Activated effector memory CD4-positive, alpha-beta T cell treated with anti-CD3 and anti-CD28 coated beads, Interleukin-2, amount 50 U/mL, for 16 hours (primary cell): ENCODE measurements around the gene RBP7.
"Not testable (repeated sequence)": the region's sequence is repeated elsewhere in the genome, so short reads cannot be mapped to it uniquely, and the experiment has no call there.

Experiments used
- DNase-seq: peaks from one replicate; pipeline ENCODE4 v3.0.0-alpha.2; 2020

The RBP7 gene

DNA sequence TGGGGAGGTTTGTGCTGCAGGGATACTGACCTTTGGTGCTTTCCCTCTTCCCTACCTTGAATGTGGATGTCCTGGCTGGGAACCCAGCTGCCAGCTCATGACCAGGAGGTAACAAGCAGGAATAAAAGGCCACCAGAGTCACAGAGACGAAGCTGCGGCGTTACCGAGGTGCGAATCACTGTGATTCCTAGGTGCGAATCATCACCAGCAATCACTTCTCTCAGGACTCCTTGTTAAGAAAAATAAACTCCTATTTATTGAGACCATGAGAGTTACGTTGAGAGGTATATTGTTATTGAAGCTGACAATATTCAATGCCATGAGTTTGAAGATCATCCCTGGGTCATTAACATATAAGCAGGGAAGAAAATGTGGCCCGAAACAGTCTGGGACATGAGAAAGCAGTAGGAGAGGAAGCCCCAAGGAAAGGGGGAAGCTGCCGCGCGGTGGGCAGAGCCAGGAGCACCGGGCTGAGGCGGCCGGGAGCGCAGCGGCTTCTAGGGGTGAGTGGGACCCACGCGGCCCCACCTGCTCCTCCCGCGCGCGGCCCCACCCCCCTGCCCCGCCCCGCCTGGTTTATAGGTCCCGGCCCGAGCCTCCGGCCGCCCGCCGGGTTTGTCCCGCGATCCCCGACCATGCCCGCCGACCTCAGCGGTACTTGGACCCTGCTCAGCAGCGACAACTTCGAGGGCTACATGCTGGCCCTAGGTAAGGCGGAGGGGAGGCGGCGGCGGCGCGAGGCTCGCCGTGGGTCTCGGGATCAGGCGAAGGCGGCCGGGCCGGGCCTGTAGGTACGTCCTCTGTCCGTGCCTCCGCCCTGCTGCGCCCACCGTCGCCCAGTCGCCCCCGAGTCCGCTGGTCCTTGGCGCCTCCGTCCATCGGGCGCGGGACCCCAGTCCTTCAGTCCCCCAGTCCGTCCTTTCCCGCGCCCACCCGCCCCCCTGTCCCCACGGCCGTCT, at the start of gene RBP7:
TSS of gene RBP7 (plus strand) at position 605 of the 959 bp plus-strand sequence. CDS start at position 636, 31 bp downstream.
- peak; percentile 63 for DNase-seq

DNA sequence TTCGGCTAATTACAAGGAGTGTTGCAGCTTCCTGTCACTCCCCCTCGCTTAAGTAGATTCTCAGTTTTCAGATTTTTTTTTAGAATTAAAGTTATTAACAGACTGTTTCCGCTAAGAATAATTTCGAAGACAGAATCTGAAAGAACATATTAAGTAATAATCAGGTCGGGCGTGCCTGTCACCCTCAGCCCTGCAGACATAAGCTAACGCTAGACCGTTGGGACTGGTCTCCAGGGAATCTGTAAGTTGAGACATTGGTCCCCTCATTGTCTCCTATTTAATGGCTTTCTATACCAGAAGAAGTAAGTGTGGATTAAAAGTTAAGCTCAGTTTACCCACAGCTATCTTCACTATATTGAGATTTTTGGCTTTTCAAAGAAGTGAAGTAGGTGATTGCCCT, 39.3 kb upstream of the RBP7 start:
- no peak for DNase-seq

DNA sequence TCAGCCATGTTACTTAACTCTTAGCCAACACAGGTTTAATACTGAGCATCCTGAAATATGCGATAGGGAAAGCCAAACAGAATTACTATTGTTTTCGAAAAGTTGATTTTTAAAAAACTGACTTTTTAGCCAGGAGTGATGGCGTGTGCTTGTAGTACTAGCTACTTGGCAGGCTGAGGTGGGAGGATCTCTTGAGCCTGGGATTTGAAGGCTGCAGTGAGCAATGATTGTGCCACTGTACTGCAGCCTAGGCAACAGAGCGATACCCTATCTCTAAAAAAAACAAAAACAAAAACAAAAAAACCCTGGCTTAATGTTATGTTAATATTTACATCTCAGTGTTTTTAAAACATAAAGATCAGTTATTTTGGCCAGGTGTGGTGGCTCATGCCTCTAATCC, 37.0 kb upstream of the RBP7 start:
- no peak for DNase-seq

DNA sequence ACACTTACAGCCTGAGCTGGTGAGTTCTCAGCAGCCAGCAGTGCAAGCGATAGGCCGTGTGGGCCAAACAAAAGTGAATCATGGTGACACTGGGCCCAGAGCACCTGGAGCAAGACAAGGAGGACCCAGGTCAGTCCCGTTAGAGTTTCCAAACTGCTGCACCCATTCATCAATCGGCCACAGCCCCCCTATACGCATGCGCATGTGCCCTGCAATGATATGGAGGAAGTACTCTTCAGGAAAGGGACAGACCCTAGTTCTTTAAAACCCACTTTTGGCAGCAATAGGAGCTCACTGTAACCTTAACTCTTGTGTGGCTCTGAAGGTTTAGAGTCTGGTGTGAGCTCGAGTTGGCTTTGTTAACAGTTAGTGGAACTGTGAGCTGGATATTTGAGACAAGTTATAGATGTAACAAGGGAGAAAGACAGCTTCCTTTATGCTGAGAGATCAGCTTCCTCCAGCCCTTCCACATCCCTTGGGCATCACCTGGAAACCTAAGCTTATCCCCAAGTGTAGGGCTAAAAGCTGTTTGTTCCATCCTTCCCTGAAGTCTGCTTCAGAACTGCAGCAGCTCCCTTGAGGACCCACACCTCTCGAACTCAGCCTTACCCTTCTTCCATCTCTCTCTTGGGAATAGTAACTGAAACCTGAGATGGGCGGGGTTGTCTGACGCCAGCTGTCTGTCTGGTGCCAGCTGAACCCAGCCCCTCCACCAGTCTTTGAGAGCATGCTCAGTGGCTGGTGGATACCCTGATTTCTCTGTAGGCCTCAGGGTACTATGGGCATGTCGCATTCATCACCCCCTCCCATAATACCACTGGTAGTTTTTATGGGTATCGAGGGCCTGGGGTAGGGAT, 36.1 kb upstream of the RBP7 start:
- no peak for DNase-seq

DNA sequence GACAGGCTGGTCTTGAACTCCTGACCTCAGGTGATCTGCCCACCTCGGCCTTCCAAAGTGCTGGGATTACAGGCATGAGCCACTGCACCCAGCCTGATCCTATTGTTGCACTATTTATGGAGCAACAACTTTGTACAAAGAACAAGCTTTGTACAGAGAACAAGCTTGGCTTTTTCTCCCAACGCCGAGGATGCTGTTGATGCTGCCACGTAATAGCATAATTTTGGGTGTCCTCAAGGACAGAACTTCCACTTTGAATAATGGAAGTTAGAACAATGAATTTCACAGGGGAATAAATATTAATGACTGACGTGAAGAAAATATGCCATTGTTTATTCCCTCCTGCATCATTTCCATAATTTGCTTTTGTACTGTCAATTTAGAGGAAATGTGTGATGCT, 12.8 kb upstream of the RBP7 start:
- no peak for DNase-seq

DNA sequence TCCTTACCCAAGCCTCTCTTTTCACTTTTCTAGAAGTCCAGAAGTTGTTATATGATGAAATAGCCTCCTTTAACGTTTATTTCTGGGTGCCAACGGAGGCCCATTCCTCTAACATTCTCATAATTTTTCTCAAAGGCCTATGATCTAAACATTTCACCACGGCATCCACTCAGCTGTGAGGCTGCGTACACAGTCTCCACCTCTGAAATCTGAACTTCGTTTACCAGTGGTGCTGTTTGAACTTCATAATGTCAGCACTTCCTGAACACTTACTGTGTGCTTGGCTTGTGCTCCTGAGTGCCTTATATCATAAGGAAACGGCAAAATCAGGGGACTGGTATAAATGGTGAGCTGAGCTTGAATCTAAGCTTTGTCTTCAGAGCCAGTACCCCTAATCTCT, 12.0 kb upstream of the RBP7 start:
- DNase-seq, result no peak

DNA sequence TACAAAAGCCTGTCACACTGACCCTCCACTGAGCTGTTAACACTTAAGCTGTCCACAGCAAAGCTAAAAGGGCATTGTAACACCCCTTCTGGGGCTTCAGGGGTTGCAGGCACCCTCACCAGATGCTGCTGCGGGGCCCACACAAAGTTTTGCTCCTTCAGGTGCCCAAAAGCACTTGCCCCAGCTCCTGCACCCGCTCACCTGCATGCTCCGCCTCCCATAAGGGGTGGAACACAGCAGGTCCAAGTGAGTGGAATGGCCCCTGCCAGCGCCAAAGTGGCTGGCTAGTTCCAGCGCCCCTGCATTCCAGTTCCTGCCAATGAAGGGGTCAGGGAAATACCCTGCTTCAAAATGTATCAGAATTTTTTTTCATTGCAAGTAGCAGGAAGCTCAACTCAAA, 7.3 kb upstream of the RBP7 start:
- no peak for DNase-seq

DNA sequence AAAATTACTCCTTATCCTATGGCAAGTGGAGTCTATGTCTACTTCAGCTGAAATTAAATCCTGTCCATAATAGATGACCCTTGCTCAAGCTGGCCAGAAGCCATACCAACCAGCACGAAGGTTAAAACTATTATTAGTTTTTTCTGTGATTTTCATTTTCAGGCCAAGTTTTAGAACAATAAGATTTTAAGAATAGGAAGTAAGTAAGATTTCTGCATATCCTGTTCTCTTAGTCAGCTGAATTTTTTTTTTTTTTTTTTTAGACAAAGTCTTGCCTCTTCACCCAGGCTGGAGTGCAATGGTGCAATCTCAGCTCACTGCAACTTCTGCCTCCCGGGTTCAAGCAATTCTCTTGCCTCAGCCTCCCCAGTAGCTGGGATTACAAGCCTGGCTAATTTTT, 6.1 kb upstream of the RBP7 start:
- DNase-seq, result no peak

DNA sequence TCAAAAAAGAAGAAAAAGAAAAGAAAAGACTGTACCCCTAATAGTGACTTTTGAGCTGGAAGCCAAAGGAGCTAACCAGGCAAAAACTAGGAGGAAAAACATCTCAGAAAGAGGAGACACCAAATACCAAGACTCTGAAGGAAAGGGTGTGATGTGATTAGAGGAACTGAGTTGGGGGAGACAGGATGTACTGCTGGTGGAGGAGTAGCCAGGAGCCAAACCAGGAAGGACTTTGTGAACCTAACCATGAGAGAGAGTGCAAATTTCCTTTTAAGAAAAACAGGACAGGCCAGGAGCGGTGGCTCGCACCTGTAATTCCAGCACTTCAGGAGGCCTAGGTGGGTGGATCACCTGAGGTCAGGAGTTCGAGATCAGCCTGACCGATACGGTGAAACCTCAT, 4.1 kb upstream of the RBP7 start:
- DNase-seq, result no peak

DNA sequence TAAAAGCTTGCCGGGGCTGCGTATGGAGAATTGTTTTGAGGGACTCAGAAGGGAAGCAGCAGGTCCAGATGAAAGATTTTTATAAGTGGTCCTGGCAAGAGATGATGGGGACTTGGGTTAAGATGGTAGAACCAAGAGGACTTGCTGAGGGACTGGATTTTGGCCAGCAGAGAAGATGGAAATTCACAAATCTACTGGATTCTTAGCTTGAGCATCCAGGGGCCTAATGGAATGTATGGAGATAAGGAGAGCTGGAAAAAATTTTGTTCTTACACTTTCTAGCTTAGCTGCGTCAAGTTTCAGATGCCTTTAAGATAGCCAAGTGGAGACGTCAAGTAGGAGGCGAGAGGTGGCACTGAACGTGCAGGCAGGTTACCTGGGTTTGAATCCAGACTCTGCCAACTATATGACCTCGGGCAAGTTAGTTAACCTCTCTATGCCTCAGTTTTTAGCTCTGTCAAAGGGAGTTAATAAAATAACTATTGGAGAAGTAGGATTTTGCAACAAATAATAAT, 3.4 kb upstream of the RBP7 start:
- no peak for DNase-seq

DNA sequence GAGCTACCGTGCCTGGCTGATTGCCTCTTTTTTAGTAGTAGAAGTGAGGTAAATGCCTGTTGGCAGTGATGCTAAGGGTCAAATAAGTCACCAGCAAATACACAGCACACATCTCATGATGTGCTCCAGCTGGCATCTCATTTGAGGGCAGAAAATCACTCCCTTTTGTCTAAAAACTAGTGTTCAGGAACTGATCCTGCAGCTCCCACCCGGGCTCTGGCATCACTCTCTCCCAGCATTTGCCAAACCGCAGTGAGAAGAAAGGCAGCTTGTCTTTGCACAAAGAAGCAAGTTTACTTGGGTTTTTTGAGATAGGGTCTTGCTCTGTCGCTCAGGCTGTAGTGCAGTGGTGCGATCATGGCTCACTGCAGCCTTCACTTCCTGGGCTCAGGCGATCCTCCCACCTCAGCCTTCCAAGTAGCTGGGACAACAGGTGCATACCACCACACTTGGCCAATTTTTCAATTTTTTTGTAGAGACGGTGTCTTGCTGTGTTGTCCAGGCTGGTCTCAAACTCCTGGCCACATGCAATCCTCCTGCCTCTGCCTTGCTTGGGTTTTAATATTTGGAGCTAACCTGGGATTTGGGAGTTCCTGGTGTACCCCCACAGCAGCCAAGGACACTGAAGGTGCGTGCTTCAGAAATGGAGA, 4.1 kb downstream of the RBP7 start:
- no peak for DNase-seq

DNA sequence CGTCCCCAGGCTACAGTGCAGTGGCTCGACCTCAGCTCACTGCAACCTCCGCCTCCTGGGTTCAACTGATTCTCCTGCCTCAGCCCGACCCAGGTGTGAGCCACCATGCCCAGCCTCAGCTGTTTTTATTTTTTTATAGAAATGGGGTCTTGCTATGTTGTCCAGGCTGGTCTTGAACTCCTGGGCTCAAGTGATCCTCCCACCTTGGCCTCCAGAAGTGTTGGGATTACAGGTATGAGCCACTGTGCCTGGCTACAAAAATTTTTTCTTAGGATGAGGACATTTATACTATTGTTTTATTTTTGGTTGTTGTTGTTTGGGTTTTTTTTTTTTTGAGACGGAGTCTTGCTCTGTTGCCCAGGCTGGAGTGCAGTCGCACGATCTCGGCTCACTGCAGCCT, 8.2 kb downstream of the RBP7 start:
- not testable (repeated sequence) for DNase-seq

DNA sequence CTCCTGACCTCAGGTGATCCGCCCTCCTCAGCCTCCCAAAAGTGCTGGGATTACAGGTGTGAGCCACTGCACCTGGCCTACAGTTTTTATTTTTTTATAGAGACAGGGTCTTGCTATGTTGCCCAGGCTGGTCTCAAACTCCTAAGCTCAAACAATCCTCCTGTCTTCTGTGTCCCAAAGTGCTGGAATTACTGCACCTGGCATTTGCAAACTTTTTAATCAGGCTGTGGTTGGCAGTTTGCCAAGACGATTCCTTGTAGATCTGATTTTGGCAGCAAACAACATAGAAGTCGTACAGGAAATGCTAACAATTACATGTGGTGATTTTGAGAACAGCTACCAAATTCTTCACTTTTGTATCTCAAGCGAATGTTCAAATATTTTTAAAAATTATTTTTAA, 10.1 kb downstream of the RBP7 start:
- DNase-seq, result no peak

DNA sequence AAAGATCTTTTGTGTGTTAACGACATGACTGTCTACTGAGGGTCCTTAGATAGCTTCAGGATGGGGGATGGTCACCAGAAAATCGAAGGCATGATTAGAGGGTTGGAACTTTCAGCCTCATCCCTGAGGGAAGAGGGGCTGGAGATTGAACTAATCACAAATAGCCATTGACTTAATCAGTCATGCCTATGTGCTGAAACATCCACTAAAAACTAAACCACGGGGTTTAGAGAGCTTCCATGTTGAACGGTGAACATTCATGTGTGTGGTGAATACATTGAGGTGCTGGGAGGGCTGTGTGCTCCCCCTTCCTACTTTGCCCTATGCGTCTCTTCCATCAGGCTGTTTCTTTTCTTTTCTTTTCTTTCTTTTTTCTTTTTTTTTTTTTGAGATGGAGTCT, 17.0 kb downstream of the RBP7 start:
- DNase-seq, result no peak

DNA sequence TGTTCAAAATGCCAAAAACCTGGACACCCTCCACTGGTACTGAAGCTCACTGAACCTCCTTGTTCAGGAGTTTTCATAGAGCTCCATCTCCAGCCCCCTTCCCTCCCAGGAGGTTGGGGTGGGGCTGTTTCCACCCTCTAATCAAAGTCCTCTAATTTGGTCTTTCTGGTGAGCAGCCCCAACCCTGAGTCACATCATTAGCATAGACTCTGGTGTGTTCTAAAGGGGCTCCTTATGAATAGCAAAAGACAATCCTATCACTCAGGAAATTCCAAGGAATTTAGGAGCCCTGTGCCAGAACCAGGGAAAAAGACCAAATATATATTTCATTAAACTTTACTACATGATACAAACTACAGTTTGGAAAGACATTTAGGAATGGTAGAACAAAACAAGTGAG, 22.5 kb downstream of the RBP7 start:
- DNase-seq, result no peak

DNA sequence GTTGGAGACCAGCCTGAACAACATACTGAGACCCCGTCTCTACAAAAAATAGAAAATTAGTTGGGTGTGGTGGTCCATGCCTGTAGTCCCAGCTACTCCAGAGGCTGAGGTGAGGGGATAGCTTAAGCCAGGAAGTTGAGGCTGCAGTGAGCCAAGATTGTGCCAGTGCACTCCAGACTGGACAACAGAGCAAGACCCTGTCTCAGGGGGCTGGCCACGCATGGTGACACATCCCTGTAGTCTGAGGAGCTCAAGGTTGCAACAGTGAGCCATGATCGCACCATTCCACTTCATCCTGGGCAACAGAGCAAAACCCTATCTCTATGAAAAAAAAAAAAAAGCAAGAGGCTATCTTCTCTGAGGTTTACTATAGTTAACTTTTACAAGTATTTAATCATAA, 23.1 kb downstream of the RBP7 start:
- DNase-seq, result no peak

DNA sequence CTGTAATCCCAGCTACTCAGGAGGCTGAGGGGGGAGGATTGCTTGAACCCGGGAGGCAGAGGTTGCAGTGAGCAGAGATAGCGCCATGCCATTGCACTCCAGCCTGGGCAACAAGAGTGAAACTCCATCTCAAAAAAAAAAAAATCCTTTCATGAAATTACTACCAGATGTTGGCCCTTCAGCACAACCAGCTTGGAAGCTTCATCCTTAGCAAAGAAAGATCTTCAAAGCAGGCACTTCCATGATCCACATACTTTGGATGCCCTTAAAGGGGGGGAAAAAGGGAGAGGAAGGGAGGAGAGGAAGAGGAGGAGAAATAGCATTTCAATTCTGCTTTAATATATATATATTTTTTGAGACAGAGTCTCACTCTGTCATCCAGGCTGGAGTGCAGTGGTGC, 23.6 kb downstream of the RBP7 start:
- DNase-seq, result not testable (repeated sequence)

DNA sequence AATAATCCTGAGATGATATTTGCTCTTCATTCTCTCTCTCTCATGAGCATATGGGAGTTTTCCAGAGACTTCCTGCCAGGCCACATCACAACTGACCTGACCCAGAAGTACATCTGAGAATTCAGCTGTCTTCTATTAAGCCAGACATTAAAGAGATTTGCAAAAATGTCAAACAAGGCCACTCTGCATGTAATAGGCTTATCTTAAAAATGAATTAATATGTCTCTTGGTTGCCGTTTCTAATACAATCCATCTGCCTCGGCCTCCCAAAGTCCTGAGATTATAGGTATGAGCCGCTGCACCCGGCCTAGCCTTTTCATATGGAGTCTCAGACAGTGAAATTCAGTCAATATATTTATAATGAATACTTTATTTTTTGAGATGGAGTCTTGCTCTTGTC, 25.0 kb downstream of the RBP7 start:
- DNase-seq, result not testable (repeated sequence)

DNA sequence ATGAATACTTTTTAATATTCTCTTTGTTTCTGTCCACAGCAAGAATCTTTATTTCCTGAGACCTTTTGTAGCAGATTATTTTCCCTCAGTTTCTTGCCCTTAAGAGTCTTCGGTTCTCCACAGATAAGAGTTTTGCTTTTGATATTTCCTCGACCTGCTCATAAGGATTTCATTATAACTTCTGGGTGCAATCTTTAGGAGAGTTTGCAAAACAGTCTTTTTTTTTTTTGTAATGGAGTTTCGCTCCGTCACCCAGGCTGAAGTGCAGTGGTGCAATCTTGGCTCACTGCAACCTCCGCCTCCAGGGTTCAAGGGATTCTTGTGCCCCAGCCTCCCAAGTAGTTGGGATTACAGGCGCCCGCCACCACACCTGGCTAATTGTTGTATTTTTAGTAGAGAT, 25.6 kb downstream of the RBP7 start:
- DNase-seq, result no peak

DNA sequence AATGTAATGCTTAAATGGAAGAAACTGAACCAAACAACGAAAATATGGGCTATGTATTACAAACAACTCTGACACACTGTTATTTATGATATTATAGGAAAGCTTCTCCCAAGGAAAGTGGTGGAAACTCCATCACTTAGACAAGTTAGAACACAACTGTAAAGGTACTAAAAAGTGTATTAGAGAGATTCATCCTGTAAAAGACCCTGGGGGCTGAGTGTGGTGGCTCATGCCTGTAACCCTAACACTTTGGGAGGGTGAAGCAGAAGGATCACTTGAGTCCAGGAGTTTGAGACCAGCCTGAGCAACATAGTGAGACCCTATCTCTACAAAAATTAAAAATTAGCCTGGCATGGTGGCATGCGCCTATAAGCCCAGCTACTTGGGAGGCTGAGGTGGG, 28.3 kb downstream of the RBP7 start:
- DNase-seq, result no peak

DNA sequence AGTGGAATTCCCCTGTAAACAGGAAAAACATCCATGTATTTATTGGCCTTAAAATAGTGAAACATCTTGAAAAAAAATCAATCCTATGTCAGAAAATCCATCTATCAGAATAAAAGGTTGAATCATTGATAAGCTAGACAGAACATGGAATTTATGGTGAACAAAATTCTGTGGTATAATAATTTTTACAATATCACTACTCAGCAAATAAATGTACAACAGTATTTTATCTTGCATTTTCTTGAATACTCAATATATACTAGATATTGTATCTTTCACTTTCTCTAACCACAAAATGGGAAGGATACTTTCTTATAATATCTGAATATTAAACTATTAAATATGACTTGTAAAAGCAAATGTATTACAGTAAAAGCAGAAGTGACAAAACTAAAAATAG, 30.0 kb downstream of the RBP7 start:
- DNase-seq, result no peak

DNA sequence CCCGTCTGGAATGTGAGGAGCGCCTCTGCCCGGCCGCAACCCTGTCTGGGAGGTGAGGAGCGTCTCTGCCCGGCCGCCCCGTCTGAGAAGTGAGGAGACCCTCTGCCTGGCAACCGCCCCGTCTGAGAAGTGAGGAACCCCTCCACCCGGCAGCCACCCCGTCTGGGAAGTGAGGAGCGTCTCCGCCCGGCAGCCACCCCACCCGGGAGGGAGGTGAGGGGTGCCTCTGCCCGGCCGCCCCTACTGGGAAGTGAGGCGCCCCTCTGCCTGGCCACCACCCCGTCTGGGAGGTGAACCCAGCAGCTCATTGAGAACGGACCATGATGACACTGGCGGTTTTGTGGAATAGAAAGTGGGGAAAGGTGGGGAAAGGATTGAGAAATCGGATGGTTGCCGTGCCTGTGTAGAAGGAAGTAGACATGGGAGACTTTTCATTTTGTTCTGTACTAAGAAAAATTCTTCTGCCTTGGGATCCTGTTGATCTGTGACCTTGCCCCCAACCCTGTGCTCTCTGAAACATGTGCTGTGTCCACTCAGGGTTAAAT, 32.0 kb downstream of the RBP7 start:
- not testable (repeated sequence) for DNase-seq

DNA sequence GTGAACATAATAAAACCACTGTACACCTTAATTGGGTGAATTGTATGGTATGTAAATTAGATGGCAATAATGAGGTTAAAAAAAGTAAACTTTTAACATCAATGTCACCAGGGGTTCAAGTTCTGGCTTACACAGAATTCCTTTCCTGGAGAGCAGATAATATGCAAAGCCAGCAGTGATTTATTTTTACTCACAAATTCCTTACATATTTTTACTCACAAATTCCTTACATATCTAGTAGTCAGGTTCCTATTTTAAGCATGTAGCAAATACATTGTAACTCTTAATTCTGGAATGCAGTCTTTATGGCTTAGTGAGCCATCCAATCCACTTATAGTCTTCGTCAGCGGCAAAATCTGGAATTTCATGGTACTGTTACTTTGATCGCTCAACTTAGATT, 34.4 kb downstream of the RBP7 start:
- no peak for DNase-seq
